HG02981 (cell line): ENCODE data around the gene ZNHIT6.
"Not testable (repeated sequence)": the region's sequence is repeated elsewhere in the genome, so short reads cannot be mapped to it uniquely, and the experiment has no call there.

Experiments
- ATAC-seq: cut with Tn5 transposase; IDR thresholded peaks from one replicate; pipeline ENCODE4 v1.9.1; 2021; ENCODE audit warnings: mild to moderate bottlenecking, moderate library complexity; ENCODE audit not compliant: unreplicated experiment

Gene ZNHIT6

GRCh38 chr1:85707990-85708828, at the start of gene ZNHIT6:
Gene ZNHIT6, minus strand, starts transcription at chr1:85708433. Its CDS starts 149 bp downstream, at chr1:85708284.
- ATAC-seq: peak; percentile 91

- no peak for ATAC-seq
These were observed 48.6 kb upstream of the ZNHIT6 start for GRCh38 chr1:85756864-85757263.

- ATAC-seq: no peak
These were observed 39.9 kb upstream of the ZNHIT6 start for GRCh38 chr1:85748120-85748519.

- no peak for ATAC-seq
These were observed 38.5 kb upstream of the ZNHIT6 start for GRCh38 chr1:85746777-85747176.

- no peak for ATAC-seq
These were observed 35.6 kb upstream of the ZNHIT6 start for GRCh38 chr1:85743814-85744213.

- no peak for ATAC-seq
These were observed 26.7 kb upstream of the ZNHIT6 start for GRCh38 chr1:85734931-85735330.

- ATAC-seq: no peak
These were observed 10.6 kb upstream of the ZNHIT6 start for GRCh38 chr1:85718678-85719340.

- not testable (repeated sequence) for ATAC-seq
These were observed 6.3 kb upstream of the ZNHIT6 start for GRCh38 chr1:85714418-85715114.

- ATAC-seq: no peak
These were observed 595 bp upstream of the ZNHIT6 start for GRCh38 chr1:85708829-85709227.

GRCh38 chr1:85707267-85707989, 805 bp downstream of the ZNHIT6 start:
- ATAC-seq: peak; percentile 32

- no peak for ATAC-seq
These were observed 2.3 kb downstream of the ZNHIT6 start for GRCh38 chr1:85705940-85706339.

GRCh38 chr1:85700422-85700821, 7.8 kb downstream of the ZNHIT6 start:
- ATAC-seq: no peak

- no peak for ATAC-seq
These were observed 10.3 kb downstream of the ZNHIT6 start for GRCh38 chr1:85697895-85698294.

- no peak for ATAC-seq
These were observed 15.4 kb downstream of the ZNHIT6 start for GRCh38 chr1:85692730-85693314.

- ATAC-seq: no peak
These were observed 18.3 kb downstream of the ZNHIT6 start for GRCh38 chr1:85689775-85690404.

GRCh38 chr1:85683292-85684025, 24.8 kb downstream of the ZNHIT6 start:
- ATAC-seq: no peak

- ATAC-seq: no peak
These were observed 27.1 kb downstream of the ZNHIT6 start for GRCh38 chr1:85681087-85681486.

- ATAC-seq: no peak
These were observed 30.0 kb downstream of the ZNHIT6 start for GRCh38 chr1:85678193-85678592.

- no peak for ATAC-seq
These were observed 30.6 kb downstream of the ZNHIT6 start for GRCh38 chr1:85677656-85678055.
